HG03575 (cell line): ENCODE results near the gene MORN5.

ENCODE experiments used
- ATAC-seq: cut with Tn5 transposase; IDR thresholded peaks from one replicate; pipeline ENCODE4 v1.9.1; 2021; ENCODE audit not compliant: unreplicated experiment, insufficient number of reproducible peaks, low FRiP score; ENCODE audit errors: extremely low read depth

MORN5 gene

GRCh38 chr9:122206118-122207046 lies 46.7 kb downstream of the MORN5 start:
- no peak for ATAC-seq

- ATAC-seq = no peak
These were observed 47.4 kb downstream of the MORN5 start for GRCh38 chr9:122207096-122207495.

DNA sequence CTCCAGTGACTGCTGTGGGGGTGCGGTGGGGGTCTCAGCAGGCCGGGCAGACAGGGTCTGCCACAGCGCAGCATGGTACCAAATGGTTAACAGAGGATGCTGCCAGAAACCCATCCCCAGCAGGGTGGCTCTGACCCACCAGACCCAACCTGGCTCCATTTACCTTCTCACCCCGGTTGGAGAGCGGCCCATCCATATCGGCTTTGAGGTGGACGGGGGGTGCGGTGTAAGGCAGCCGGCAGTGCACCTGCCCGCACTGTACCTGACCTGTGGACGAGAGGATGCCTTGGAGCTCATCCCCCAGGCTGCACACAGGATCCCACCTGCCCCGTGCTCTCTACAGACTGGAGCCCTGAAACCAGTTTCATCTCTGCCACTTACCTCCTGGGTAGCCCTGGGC lies 49.7 kb downstream of the MORN5 start:
- no peak for ATAC-seq

GRCh38 chr9:122212473-122213004 lies 52.8 kb downstream of the MORN5 start:
- no peak for ATAC-seq

DNA sequence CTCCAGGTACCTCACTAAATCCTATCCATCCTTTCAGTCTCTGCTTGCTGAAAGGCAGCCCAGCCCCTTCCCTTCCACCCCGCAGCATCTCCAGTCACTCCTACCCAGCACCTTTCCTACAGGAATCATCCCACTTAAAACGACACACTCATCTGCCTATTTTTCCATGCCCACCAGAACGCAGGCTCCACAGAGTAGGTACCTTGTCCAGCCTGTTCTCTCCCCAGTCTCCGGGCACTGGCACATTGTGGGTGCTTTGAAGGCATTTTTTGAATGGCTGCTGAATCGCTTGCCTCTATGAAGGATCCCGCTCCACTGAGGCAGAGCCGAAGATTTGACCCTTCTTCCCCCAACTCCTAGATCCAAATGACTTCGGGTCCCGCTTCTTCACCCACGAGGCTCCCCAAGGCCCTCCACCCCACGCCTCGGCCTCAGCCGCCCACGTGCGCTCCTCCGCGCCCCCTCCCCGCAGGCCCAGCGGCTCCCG lies 53.4 kb downstream of the MORN5 start:
- ATAC-seq = no peak

DNA sequence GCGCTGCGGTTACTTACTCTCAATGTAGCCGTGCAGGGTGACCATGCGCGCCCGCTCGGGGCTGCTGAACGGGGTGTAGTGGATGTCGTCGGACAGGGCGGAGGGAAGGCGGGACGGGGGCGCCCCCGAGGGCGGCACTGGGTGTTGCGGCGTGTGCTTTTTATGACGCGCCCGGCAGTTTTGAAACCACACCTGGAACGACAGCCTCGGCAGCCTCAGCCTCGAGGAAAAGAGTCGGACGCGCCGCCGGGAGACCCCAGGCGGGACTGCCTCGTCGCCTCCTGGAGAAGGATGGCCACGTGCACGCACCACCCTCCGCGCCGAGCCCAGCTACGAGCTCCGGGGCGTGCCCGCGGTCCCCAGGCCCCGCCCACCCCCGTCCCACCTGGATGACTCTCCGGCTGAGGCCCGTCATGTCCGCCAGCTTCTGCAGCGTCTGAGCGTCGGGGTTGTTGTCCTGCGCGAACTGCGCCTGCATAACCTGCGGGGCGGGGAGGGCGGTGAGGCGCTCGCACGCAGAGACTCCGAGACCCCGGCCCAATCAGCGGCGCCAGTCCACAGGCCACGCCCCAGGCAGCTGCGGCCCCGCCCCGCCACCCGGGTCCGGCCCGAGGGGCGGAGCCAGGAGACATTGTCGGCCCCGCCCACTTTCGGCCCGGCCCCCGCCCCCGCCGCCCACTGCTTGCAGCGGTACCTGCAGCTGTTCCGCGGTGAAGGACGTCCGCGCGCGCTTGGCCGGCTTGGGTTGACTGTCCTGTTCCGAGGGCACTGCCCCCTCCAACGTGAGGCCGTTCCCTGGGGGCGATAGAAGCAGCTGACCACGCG lies 54.1 kb downstream of the MORN5 start:
- no peak for ATAC-seq

- ATAC-seq = no peak
These were observed 54.8 kb downstream of the MORN5 start for GRCh38 chr9:122214507-122214906.

DNA sequence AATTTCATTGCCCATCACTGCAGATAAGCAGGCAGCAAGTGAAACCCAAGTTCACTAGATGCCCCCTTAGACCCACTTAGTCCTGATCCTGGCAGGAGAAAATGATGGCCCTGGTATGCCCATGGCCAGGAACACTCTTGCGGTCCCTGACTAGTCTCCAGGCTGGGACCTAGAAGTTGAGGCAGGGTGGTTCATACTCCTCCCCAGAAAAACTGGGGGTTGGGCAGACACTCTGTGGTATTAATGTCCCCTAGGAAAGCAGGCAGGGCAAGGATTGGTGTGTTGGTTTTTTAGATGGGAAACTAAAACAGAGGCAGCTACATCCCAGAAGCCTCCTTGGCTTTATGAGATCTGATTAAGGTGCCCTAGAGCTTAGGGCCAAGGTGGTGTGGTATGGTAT lies 56.0 kb downstream of the MORN5 start:
- no peak for ATAC-seq

DNA sequence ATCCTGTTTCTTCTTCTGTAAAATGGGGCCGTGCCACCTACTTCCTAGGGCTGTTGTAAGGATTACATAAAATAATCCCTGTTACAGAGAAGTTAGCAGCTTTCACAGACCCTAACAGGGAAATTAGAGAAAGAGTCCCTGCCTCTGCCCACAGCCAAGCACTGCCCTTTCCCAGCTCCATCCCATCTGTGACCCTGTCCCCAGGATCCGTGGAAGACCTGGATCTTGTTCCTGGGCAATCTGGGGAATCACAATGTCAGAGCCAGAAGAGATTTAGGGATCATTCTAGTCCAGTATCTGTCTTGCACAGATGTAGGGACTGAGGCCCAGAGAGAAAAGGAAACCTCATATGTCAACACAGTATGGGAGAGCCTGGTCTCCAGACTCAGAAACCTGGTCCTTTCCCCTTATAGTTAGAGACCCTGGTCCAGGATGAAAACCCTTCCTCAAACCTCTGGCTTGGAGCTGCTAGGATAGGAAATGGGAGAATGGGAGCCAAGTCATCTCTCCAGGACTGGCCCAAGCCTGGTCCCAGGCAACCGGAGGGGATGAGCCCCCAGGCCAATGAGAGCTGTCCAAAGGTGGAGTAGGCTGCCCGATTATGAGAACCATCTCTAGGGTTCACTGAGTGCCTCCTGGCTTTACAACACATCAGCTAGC lies 56.6 kb downstream of the MORN5 start:
- no peak for ATAC-seq

GRCh38 chr9:122216798-122217418 lies 57.2 kb downstream of the MORN5 start:
- ATAC-seq = no peak

GRCh38 chr9:122217640-122218039 lies 57.9 kb downstream of the MORN5 start:
- ATAC-seq = no peak

DNA sequence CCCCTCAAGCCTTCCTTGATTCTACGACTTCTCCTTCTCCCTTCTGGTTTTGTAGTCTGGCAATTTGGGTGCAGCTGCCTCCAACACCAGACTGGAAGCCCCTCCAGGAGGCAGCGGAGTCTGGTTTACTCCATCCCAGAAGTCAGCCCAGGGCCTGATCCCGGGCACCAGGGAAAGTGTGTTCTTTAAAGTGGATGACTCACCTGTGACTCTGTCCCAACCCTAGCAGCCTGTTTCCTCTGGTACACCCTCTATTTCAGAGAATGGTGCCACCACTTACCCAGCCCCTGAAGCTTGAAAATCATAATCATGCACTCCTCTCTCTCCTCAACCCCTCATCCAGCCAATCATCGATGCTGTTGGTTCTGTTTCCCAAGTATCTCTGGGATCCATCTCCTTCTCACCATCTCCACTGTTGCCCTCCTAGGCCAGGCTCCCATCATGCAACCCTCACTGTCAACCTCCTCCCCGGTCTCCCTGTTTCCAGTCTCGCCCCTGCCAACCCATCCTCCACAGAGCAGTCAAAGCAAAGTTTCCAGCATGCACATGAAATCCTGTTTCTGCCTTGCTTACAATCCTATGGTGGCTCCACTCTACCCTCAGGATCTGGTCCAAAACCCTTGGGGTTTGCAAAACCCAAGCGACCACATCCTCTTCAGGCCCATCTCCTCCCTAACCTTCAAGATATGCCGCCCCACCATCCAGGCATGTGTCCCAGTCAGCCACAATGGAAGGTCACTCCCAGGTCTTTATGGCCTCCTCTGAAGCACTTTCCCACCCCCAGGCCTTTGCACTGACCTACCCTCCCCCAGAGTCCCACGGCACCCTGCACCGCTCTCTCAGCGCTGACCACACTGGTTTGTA lies 58.6 kb downstream of the MORN5 start:
- ATAC-seq = no peak

DNA sequence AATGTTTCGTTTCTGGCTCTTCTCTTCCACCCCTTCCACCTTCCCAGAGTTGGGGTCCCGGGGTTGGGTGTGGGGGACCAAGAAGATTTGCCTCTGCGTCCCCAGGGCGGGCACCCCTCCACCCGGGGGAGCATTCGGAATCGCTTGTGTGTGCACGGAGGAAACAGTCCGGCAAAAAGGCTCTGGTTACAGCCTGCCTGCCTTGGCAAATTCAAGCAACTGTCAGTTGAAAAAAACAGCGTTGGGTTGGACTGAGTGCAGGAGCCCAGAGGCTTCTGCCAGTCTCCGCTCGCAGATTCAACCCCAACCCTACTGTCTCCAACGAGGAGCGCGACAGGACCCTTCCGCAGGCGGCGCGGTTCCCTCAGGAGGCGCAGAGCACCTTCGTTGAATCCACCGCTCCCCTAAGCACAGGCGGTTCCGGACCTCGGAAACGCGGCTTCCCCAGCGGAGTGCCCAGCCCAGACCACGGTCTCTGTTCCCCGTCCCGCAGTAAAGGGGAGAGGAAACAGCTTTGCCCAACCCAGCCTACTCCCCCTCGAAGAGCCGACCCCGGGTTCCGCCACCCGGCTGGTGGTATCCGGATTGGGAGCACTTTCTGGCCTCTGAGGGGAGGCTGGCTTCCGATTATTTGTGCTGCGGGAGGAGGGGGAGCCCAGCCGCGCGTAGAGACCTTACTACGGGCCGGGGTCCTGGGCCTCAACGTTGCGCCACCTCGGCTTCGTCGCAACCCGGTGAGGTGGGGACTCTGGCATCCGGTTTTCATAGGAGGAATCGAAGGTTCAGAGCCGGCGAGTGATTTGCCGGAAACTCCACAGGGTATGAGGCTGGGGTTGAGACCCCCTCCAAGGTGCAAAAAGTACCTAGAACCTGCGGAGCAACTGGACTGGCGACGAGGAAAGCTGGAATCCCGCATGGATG lies 59.5 kb downstream of the MORN5 start:
- no peak for ATAC-seq

- ATAC-seq = no peak
These were observed 60.4 kb downstream of the MORN5 start for GRCh38 chr9:122219856-122220672.

DNA sequence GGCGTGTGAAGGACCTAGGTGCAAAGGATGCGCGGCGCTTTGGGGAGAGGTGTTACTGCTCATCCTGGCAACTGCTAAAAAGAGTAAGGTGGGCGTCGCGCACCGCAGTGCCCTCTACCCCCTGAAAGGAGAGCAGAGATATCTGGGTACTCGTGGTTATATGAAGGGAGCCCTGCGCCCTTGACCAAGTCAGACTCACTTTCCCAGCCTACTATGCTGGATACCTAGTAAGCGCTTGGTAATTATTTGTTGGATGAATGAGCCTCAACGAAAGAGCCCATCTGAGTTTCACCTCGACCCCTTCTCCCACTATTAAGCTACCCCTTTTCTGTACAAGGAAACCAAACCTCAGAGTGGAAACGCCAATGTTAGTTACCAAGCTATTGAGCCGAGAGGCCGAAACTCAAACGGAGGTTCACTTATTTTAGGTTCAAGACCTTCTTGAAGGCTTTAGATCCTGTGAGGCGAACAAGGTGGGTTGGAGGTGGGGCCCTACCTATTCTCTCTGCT lies 61.0 kb downstream of the MORN5 start:
- ATAC-seq = no peak
